Urinary bladder (tissue), 4 donors: ENCODE data around the gene TDRD10. TPM values are rescaled to one million over a fixed set of nuclear protein-coding genes. Genes with fewer than 3 reads are reported as not detected.

Experiments used
- DNase-seq: peaks from one replicate; pipeline ENCODE4 v3.0.0-alpha.2; 2015; ENCODE audit errors: extremely low spot score
- H3K27ac ChIP-seq: one replicate; pipeline ENCODE4 v1.5.1; 2013; ENCODE audit warnings: low read depth, mild to moderate bottlenecking, moderate library complexity
- H3K36me3 ChIP-seq: one replicate; pipeline ENCODE4 v1.6.1; 2013; ENCODE audit warnings: mild to moderate bottlenecking, moderate library complexity; ENCODE audit not compliant: insufficient read depth
- H3K4me1 ChIP-seq: one replicate; pipeline ENCODE4 v1.6.1; 2013; ENCODE audit warnings: mild to moderate bottlenecking, moderate library complexity; ENCODE audit not compliant: insufficient read depth
- H3K4me3 ChIP-seq: one replicate; pipeline ENCODE4 v1.5.1; 2013; ENCODE audit warnings: low read depth, low read length
- whole genome bisulfite sequencing: extraction: QIAGEN DNeasy Blood & Tissue Kit; methylation state at CpG from one replicate; pipeline ENCODE4 v1.1.7; 2013; 5-methylcytosine and 5-hydroxymethylcytosine counted together
- polyA plus RNA-seq: library from polyadenylated mRNA; stranded (reverse); fragments of 200-250 nt; gene quantifications from one replicate; pipeline ENCODE4 v1.2.3, GENCODE V29; 2013
- total RNA-seq: library from RNA; depleted of rRNA; stranded (reverse); fragments of >200 nt; gene quantifications from one replicate; pipeline ENCODE4 v1.2.3, GENCODE V29; 2014
- donor health status: healthy with polysubstance abuse.
- donor health status: healthy.

The TDRD10 gene
- total and polyA plus RNA-seq, 2 donors: 1.4 to 4.1 TPM

DNA sequence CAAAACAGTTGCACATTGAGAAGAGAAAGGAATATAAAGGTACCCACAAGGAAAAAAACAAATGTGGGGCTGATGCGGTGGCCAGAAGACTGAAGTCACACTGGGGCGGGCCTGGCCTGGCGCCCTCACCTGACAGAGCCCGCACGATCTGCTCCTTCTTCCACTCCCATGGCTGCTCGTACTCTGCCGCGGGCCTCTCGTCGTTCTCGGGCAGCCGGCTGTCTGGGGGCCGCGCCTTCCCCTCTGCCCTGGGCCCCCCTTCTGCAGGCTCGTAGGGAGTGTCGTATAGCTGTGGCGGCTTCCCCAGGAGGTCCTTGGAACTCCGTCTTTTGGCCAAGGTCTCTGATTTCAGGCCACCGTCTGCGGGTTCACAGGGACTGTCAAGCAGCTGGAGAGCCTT, 13.1 kb upstream of the TDRD10 start:
- H3K4me3 ChIP-seq: no peak overlapping the region
- H3K27ac ChIP-seq: no peak overlapping the region
- no peaks in the 10 kb centered on the region for H3K36me3 ChIP-seq
- no peaks in the 10 kb centered on the region for H3K4me1 ChIP-seq
- WGBS: 38% methylated on average over 20 of the region's 20 CpGs
- no peak for DNase-seq

- 33% methylated on average over 5 of the region's 5 CpGs for WGBS
- Histone ChIP-seq H3K27ac (no peak overlapping the region), H3K36me3 (no peaks in the 10 kb centered on the region), H3K4me1 (no peaks in the 10 kb centered on the region), H3K4me3 (no peak overlapping the region)
- no peak for DNase-seq
Measured at GRCh38 chr1:154489695-154490274, 12.2 kb upstream of the TDRD10 start.

- Histone ChIP-seq H3K27ac (no peak overlapping the region), H3K4me3 (no peak overlapping the region), H3K4me1 (no peaks in the 10 kb centered on the region), H3K36me3 (no peaks in the 10 kb centered on the region)
- WGBS: 49% methylated on average over 1 of the region's 1 CpG
- DNase-seq: no peak
Measured at GRCh38 chr1:154490317-154490716, 11.7 kb upstream of the TDRD10 start.

DNA sequence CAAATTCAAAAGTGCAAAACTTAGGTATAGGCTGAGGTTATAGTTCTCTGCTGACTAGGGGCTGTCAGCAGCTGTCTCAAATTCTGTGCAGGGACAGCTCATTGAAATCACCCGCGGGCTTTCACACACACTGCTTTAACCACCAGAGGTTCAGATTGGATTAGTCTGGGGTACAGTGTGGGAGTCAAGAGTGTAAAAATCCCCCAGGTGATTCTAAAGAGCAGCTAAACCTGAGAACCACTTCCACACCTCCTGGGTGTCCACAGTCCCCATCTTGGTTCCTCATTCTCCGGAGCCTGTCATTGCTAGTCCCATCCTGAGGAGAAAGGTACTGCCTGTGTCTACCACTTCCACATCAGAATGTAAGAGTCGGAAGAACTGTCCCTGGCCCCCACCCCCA, 9.9 kb upstream of the TDRD10 start:
- DNase-seq: no peak

DNA sequence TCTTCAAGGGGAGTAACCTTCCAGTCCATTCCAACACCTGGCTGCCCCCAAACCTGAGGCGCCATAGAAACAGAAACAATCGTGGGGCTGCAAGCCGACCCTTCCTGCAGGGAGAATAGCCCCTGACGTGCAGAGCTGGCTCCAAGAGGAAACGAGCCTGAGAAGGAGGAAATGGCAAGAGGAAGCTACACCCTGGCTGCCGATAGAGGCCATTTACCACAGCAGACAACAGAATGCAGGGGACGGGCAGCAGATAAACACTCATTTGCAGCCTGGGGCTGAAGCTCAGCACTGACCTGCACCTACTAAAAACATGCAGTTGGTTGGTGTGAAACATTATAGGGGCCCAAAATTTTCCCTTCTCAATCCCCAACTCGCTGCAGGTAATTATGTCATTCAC, 8.7 kb upstream of the TDRD10 start:
- no peak overlapping the region for H3K4me3 ChIP-seq
- WGBS: 30% methylated on average over 8 of the region's 8 CpGs
- H3K27ac ChIP-seq: no peak overlapping the region
- no peaks in the 10 kb centered on the region for H3K36me3 ChIP-seq
- no peak for DNase-seq
- H3K4me1 ChIP-seq: no peaks in the 10 kb centered on the region

More for the DNA sequence above, 9.9 kb upstream of the TDRD10 start:
- 74% methylated on average over 4 of the region's 4 CpGs for WGBS
- H3K27ac ChIP-seq: no peak overlapping the region
- no peak overlapping the region for H3K4me3 ChIP-seq
- no peaks in the 10 kb centered on the region for H3K4me1 ChIP-seq
- no peaks in the 10 kb centered on the region for H3K36me3 ChIP-seq

DNA sequence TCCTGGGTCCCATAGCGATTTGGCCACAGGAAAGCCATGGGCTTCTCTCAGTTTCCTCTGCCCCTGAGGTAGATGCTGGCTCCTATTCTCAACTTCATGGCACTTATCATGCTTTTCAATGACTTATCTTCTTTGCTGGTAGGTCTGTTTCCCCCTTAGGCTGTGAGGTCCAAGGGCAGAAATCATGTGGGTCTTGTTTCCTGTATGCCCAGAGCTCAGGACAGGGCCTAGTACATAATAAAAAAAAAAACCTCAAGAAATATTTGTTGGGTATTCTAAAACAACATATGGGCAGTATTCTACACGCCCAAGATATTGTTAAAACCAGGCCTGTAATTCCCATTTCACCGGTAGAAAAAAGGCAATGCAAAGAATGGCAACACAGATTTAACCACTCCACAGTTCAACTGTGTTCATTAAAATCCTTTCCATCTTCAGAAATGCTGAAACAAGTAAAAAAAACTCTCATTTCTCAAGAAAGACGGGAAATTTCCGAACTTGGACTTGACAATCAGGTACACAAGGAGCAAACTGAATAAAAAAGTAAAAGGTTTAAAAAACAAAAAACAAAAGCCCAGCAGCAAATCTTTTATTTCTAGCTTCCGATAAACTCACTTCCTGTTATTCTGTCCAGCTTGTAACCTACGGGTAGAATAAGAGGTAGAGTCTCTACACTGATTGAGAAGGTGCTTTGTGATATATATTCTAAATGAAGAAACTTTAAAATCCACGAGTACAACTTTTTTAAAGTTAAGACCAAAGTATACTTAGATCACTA, 6.3 kb upstream of the TDRD10 start:
- no peak for DNase-seq
- no peaks in the 10 kb centered on the region for H3K4me1 ChIP-seq
- no peak overlapping the region for H3K27ac ChIP-seq
- no peak overlapping the region for H3K4me3 ChIP-seq
- no peaks in the 10 kb centered on the region for H3K36me3 ChIP-seq
- WGBS: 64% methylated on average over 8 of the region's 8 CpGs

GRCh38 chr1:154496383-154496782, 5.6 kb upstream of the TDRD10 start:
- WGBS: 47% methylated on average over 5 of the region's 5 CpGs
- Histone ChIP-seq H3K36me3 (no peaks in the 10 kb centered on the region), H3K27ac (no peak overlapping the region)

GRCh38 chr1:154497026-154497806, 4.8 kb upstream of the TDRD10 start:
- H3K4me3 ChIP-seq: no peak overlapping the region
- H3K27ac ChIP-seq: no peak overlapping the region
- DNase-seq: no peak
- no peaks in the 10 kb centered on the region for H3K36me3 ChIP-seq
- no peaks in the 10 kb centered on the region for H3K4me1 ChIP-seq
- 37% methylated on average over 5 of the region's 5 CpGs for WGBS

More at GRCh38 chr1:154496383-154496782, 5.6 kb upstream of the TDRD10 start:
- Histone ChIP-seq H3K4me1 (no peaks in the 10 kb centered on the region), H3K4me3 (no peak overlapping the region)
- DNase-seq: no peak

DNA sequence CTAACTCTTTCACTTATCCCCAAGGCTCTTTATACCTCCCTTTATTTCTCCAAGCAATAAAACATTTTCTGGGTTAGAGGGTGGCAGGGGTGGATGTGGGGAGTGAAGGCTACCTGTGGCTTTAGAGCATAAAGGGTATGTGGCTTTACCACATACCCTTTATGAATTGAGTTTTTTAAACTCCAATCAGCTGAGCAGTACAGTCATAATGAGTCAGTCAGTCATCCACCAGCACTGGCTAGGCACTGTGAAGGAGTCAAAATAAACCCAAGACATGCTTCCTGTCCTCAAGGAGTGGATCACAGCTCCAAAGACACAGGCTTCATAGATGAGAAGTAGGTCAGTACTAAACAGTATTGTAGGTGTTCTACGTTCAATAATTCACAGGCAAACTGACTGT, 2.6 kb upstream of the TDRD10 start:
- 84% methylated on average over 1 of the region's 1 CpG for WGBS
- Histone ChIP-seq H3K36me3 (no peaks in the 10 kb centered on the region), H3K27ac (no peak overlapping the region), H3K4me1 (peaks cover 2% of the 10 kb centered on the region), H3K4me3 (no peak overlapping the region)
- DNase-seq: no peak

GRCh38 chr1:154500533-154500932, 1.5 kb upstream of the TDRD10 start:
- Histone ChIP-seq H3K4me1 (peaks cover 2% of the 10 kb centered on the region), H3K4me3 (peak overlapping the region; percentile 23), H3K36me3 (no peaks in the 10 kb centered on the region), H3K27ac (no peak overlapping the region)
- DNase-seq: no peak
- WGBS: 67% methylated on average over 8 of the region's 8 CpGs

DNA sequence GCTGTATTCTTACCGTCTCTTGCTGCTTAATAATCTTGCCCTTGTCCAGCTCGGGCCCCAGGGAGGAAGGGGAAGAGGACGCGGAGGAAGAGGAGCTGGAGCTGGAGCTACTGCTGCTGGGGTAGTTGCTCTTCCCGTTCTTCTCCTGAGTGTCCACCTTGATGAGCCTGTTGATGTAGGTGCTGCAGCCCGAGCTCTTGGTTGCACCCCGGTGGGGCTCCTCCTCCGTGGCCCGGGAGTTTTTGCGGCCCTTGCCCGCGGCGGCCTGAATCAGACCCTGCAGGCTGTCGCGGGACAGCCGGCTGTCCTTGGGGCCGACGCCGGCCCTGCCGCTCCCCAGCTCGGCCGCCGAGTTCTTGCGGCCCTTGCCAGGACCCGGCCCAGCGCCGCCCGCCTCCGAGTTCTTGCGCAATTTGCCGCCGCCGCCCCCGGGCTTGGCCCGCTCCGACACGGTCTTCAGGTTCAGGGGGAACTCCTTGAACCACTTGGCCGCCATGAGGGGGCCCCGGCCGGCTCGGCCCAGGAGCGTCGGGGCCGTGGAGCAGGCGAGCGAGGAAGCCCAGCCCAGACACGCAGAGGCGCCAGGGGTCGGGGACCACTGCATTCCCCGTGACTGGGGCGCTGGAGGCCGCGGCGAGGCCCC, 475 bp upstream of the TDRD10 start:
- DNase-seq: no peak

DNA sequence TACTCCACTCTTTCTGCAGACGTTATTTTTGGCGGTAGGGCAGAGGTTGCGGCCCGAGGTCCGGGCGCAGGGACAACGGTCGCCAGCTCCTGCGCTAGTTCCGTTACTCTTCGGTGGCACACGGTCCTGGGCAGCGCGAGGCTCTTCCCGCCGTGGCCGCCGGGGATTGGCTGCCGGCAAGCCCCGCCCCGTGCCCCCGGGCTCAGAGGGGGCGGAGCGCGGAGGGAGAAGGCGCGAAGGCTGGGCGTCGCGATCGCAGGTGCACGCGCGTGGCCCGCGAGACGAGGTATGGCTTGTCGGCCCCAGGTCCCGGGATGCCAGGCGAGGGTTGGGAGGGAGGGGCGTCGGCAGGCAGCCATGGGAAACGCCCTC, 711 bp downstream of the TDRD10 start:
- peak overlapping the region; percentile 36 for H3K4me3 ChIP-seq
- peaks cover 2% of the 10 kb centered on the region for H3K4me1 ChIP-seq
- no peak for DNase-seq
- no peaks in the 10 kb centered on the region for H3K36me3 ChIP-seq
- 13% methylated on average over 43 of the region's 43 CpGs for WGBS
- no peak overlapping the region for H3K27ac ChIP-seq

More for the DNA sequence above, 475 bp upstream of the TDRD10 start:
- WGBS: 2% methylated on average over 54 of the region's 54 CpGs
- peak overlapping the region; percentile 6 for H3K27ac ChIP-seq
- H3K36me3 ChIP-seq: no peaks in the 10 kb centered on the region
- H3K4me3 ChIP-seq: peak overlapping the region; percentile 36
- H3K4me1 ChIP-seq: peaks cover 2% of the 10 kb centered on the region

GRCh38 chr1:154503898-154504297, 1.9 kb downstream of the TDRD10 start:
- Histone ChIP-seq H3K36me3 (no peaks in the 10 kb centered on the region), H3K4me3 (no peak overlapping the region), H3K4me1 (peaks cover 2% of the 10 kb centered on the region), H3K27ac (no peak overlapping the region)
- DNase-seq: no peak
- 80% methylated on average over 5 of the region's 5 CpGs for WGBS
